GM15510 (cell line): ENCODE data around the gene SULT1B1.

Experiments
- POLR2A ChIP-seq: IDR thresholded peaks from 3 replicates; pipeline ENCODE4 v1.6.1; 2011; ENCODE audit warnings: borderline replicate concordance; ENCODE audit not compliant: insufficient read length; ENCODE audit errors: extremely low read depth

The SULT1B1 gene

GRCh38 chr4:69760455-69760854 is at the start of gene SULT1B1:
Gene SULT1B1 (minus strand): TSS chr4:69760620. CDS start chr4:69755217, 5,403 bp downstream.
- TF ChIP-seq POLR2A: no peak

GRCh38 chr4:69800599-69800998 is 40.2 kb upstream of the SULT1B1 start:
- no peak for TF ChIP-seq POLR2A

GRCh38 chr4:69799337-69799736 is 38.9 kb upstream of the SULT1B1 start:
- TF ChIP-seq POLR2A: no peak

DNA sequence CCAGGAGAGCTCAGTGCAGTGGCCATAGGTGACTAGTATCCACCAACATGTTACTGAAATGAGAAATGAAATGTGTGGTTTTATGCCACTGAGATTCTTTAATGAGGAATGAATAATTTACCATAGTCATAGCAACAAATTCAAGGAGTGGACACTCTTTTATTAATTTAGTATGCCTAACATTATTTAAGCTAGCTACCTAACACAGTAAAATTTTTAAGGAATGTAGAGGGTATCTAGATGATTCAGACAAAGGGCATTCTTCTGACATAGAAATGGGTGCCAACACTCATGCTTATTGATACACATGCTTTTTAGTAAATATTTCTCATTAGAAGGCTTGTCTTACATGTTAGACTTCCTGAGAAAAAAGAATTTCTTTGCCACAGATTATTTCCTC is 33.3 kb upstream of the SULT1B1 start:
- no peak for TF ChIP-seq POLR2A

GRCh38 chr4:69787879-69788278 is 27.5 kb upstream of the SULT1B1 start:
- TF ChIP-seq POLR2A: no peak

- TF ChIP-seq POLR2A: no peak
Observed at GRCh38 chr4:69786547-69786946, 26.1 kb upstream of the SULT1B1 start.

DNA sequence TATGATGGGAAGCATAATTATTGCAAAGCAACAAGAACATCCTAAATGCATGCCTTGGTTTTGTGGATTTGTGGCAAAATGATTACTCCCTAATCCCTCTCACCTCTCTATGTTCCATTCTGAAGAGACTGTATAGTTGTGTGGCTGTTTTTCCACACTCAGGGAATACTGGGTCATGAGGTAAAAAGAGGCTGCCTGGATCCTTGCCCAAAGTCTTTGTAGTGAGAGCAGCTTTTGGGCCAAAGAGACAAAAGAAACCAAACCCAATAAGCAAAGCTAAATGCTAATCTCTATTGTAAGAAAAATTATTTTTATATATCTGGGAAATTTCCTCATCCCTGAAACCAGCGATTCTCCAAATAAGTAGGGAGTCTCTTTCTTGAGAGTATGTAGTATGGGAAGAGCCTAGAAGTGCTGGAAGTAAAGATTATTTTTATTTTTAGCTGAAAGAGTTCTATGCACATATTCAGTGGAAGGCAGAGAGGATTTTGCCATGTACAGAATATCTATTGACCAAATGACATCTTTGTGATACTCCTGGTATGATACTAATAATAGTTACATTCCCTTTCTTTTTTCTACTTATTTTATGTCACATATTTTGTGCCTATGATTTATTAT is 24.9 kb upstream of the SULT1B1 start:
- TF ChIP-seq POLR2A: no peak

- no peak for TF ChIP-seq POLR2A
Observed at GRCh38 chr4:69782651-69783310, 22.4 kb upstream of the SULT1B1 start.

DNA sequence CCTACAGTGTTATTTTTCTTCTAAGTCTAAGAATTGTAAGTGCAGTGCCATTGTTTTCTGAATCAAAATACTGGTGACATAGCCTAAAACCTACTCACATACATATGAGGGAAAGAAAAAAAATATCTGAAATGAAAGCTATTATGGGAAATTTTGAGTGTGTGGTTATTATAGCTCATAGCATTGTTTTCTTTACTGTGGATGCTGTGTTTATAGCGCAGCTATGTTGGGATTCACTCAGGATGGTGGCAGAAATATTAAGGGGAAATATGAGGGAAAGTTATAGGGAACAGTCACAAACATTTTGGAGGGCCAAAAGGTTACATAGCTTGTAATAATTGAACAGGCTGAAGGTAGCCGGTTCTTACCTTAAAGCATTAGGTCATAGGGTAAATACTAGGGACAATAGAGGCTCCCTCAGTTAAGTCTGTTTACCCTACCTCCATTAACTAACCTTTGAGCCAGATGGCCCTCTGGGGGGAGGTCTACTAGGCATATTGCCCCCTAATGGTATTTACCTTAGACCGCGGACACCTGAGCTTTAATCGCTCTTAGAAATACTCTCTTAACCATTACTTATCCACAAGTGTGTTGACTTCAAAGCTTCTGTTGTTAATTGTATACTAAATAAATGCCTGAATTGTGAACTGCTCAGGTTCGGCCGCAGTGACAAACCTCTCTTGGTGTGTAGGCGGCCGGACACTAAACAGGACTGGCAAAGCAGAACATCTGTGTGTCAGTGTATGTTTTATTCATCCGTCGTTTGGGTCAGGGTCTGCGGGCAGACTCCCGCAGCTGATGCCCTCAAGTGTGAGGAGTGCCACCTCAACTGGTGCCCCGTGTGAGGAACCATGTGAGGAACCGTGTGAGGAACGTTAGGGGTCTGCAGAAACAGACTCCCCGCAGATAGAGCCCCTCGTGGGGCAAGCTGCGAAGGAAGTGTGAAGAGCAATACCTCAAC is 21.3 kb upstream of the SULT1B1 start:
- no peak for TF ChIP-seq POLR2A

DNA sequence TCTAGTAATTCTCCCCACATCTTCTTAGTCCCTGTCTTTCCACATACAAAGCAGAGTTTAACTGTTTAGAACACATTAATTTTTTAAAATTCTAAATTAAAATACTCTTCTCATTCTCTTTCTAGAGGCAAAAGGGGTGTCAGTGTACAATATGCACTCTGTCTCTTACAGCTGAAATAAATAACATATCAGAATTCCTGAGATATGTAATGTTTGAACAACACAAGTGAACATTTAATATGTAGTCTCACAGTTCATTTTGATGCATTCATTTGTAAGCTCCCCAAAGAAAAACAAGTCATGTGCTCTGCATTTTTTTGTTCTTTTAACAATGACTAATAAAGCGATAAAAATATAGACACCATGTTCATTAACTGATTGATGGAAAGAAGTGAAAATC is 19.7 kb upstream of the SULT1B1 start:
- TF ChIP-seq POLR2A: no peak

DNA sequence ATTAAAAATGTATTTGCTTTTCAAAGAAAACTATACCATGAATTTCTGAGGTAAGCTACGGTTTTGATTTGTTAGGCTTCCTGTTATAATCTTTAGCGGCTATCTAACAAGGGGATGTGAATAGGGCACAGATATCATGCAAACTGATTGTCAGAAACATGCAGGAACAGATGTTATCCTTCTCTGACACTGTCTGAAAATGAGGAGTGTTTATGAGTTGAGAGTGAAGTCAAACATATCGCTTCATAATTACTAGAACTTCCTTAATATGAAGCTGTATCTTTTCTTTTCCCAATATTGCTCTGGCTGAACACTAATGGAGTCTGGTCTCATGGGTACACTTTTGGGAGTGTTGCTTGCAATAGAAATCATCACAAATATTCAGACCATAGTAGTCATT is 16.3 kb upstream of the SULT1B1 start:
- TF ChIP-seq POLR2A: no peak

DNA sequence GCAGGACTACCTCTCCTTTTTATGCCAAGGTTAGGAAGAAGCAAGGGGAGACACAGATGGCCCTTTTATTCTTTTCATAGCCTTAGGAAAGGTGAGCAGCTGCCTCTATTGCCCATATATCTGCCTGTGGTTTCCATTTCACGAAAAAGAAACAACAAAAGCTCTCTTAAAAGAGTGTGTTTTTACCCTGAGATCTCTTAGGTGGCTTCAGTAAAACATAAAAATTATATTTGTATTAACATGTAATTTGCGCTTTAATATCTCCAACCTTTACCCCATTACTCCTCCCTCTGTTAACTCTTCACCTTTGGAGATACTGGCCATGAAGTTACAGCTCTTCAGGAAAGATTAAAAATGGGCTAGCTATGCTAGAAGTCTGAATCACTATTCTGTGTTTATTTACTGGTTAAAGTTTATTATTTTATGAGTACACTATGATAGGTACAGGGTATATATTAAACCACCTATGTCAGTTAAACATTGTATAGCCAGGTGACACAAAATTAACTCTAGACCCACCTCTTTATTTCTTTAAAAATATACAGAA is 15.0 kb upstream of the SULT1B1 start:
- no peak for TF ChIP-seq POLR2A

- TF ChIP-seq POLR2A: no peak
Observed at GRCh38 chr4:69773484-69773883, 13.1 kb upstream of the SULT1B1 start.

DNA sequence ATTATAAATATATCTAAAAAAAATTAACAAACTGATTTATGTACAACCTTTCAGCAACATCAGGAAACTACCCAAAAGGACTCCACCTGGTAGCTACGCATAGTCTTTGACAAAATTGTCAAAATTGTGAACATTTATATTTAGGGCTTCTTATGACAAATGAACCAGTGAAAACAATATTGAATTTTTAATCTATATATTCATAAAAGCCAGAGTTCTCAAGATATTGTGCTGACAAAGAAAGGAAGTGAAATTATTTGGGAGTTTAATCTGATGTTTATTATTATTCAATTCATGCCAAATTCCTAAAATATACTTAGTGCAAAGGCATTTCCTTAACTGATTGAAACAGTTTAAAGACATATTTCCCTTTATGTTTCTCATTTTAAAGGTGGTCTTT is 5.3 kb upstream of the SULT1B1 start:
- TF ChIP-seq POLR2A: no peak

DNA sequence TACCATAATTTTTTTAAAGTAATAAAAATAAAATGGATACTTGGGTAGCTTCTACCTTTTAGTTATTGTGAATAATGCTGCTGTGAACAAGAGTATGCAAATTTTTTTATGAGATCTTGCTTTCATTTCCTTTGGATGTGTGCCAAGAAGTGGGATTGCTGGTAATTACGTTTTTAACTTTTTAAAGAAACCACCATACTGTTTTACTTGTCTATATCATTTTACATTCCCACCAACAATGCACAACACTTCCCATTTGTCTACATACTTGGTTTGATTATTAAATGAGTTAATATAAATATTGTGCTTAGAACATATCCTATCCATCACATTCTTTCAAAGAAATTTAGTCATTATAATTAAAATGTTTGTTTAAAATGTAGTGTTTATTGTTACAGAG is 3.9 kb upstream of the SULT1B1 start:
- TF ChIP-seq POLR2A: no peak
